Endometrium (tissue), 2 donors: ENCODE results near the gene RNF114.
"Not testable (repeated sequence)": the region's sequence is repeated elsewhere in the genome, so short reads cannot be mapped to it uniquely, and the experiment has no call there.

ENCODE experiments used
- FAIRE-seq: peaks from 2 replicates; lab custom pipeline; 2012; peaks lifted over from hg19 to GRCh38; lab: Jason Lieb, UNC
- donor health status: control.
- donor health status: control.

RNF114 gene

DNA sequence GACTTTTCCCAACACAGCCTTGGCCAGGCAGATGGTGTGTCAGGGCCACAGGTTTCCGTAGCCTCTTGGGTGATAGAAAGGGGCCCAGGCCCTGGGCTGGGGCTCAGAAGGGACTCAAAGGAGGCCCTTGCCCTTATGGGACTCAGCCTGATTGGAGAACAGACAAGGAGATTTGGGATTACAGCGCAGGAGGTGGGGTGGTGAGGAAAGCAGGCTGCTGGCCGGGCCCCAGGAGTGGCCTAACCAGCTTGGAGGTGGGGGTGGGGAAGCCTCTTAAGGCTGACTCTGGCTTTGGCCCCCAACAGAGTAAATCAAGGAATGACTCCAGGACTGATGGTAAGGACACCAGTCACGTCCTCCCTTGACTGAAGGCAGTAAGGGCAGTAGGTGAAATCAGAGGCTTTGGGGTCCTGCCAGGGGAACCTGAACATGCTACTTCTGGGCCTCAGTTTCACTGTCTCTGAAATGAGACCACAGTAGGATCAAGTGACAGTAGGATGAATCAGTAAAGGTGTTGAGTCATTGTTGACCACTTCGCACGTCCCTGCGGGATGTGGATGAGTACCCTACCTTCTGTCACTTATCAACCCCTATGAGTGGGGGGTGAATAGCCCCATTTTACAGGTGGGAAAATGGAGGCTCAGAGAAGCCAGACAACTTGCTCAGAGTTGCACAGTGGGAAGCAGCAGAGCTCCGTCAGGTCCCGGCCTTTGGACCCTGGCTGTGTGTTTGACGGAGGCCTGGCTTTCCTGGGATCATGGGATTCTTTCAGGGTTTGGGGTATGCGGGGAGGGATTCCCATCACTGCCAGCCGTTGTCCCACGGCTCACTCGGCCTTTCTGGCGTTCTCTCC is 51.0 kb downstream of the RNF114 start:
- no peak for FAIRE-seq

- FAIRE-seq, result no peak
These were observed 51.9 kb downstream of the RNF114 start for GRCh38 chr20:49987868-49988690.

- no peak for FAIRE-seq
These were observed 53.3 kb downstream of the RNF114 start for GRCh38 chr20:49989234-49990065.

DNA sequence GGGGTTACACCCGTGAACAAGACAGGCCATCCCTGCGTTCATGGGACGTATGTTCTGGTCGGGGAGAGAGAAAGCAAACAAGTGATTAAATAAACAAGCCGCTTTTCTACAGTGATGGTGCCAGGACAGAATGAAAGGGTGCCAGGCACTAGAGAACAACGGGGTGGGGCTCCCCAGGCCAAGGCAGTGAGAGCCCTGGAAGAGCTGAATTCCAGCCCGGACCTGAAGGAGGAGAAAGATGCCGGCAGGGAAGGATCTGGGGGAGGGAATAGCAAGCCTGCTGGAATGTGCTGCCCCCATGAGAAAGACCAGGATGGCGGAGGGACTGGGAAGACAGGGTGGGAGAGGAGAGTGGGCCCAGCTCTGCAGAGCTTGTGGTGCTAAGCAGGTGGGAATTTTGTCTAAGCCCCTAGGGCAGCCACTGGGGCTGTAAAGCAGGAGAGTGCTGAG is 54.1 kb downstream of the RNF114 start:
- no peak for FAIRE-seq

DNA sequence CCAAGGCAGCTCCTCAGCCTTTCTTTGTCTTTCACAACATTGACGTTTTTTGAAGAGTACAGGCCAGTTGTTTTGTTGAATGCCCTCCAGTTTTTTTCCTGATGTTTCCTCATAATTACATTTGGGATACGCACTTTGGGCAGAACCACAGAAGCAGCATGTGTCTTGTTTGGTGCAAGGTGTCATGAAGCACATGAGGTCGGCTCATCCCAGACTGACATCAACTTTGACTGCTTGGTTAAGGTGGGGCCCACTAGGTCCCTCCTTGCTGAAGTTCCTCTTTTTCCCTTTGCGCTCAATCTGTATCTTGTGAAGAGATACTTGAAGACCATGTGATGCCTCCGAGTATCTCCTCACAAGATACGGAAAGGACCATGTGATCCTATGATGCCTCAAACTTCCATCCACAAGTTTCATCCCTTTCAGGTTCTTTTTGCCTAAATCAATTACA is 57.1 kb downstream of the RNF114 start:
- no peak for FAIRE-seq

- no peak for FAIRE-seq
These were observed 59.4 kb downstream of the RNF114 start for GRCh38 chr20:49995586-49995985.

GRCh38 chr20:49998478-49999188 is 62.4 kb downstream of the RNF114 start:
- not testable (repeated sequence) for FAIRE-seq

DNA sequence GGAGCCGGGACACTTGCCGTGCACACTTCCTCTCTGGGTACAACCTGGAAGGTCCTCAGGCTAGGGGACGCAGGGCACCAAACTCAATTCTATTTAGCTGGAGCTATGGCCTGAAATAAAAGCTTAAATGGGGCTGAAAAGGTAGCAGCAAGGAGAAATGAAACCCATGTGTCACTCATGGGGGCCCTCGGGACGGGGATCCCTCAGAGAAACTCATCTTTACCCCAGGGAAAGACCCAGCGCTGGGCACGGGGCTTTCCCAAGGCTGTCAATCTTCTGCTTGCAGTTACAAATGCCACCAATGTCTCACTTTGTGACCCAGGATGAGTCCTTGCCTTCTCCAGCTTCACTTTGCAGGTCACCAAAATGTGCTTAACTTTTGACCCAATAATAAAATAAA is 63.1 kb downstream of the RNF114 start:
- no peak for FAIRE-seq

- not testable (repeated sequence) for FAIRE-seq
These were observed 64.5 kb downstream of the RNF114 start for GRCh38 chr20:50000548-50001222.

DNA sequence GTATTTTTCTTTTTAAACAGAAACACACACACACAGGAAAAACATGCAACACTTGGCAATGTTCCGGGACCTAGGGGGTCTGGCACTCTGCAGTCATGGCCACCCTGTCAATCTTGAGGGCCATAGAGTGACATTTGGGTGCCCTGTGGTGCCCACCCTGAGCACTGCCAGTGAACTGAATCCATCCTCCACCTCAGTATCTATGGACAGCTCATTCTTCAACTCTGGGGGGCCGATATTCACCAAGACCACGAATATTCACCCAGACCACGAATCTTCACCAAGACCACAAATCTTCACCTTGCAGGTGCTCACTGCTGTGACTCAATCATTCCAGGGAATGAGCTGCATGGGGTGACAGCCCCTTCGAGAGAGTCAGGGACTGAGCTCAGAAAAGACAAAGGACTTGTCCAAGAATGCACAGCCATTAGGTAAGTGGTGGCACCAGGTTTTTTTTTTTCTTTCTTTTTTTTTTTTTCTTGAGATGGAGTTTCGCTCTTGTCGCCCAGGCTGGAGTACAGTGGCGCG is 65.7 kb downstream of the RNF114 start:
- FAIRE-seq, result no peak

GRCh38 chr20:50003253-50003656 is 67.1 kb downstream of the RNF114 start:
- no peak for FAIRE-seq
